SK-N-SH (cell line): Measurements from ENCODE around the gene FAM9C. TPM values are rescaled to one million over a fixed set of nuclear protein-coding genes. Genes with fewer than 3 reads are reported as not detected.

ENCODE experiments used
- CTCF ChIA-PET: fragments of 300-600, 350-600 bp; formaldehyde crosslinking; extraction: SDS; loops from one replicate; lab custom pipeline; 2021; lab: Yijun Ruan, JAX
- POLR2A ChIA-PET: fragments of 350-600 bp; sonication (Branson Sonifier 250); formaldehyde crosslinking; extraction: SDS; loops from one replicate; lab custom pipeline; 2020; ENCODE audit warnings: antibody characterized with exemption, inconsistent platforms; lab: Yijun Ruan, JAX
- DNase-seq: peaks from one replicate; pipeline ENCODE4 v3.0.0; 2012
- H2AFZ ChIP-seq: fragments of 200-600 bp; sonication (generic); 2 replicates; pipeline ENCODE4 v1.8.1; 2016; ENCODE audit warnings: antibody characterized with exemption, mild to moderate bottlenecking, low read depth
- H3F3A ChIP-seq: fragments of 200-600 bp; sonication (generic); replicated peaks from 2 replicates; pipeline ENCODE3; 2016; ENCODE audit warnings: antibody characterized with exemption, mild to moderate bottlenecking; ENCODE audit not compliant: insufficient read depth
- H3K27ac ChIP-seq, 2 experiments: fragments of 200-500 bp in 1 of 2; fragments of 200-600 bp in 1 of 2; sonication (Bioruptor generic) in 1 of 2; sonication (generic), shearing (Covaris generic) in 1 of 2; 2 replicates each; pipeline versions ENCODE4 v1.5.1 to v1.6.1; 2014 to 2016; ENCODE audit warnings: low read depth in 2 of 2, inconsistent platforms in 1 of 2, low read length in 1 of 2, mild to moderate bottlenecking in 1 of 2, mixed read lengths in 1 of 2
- H3K27me3 ChIP-seq: fragments of 200-600 bp; sonication (generic), shearing (Covaris generic); 2 replicates; pipeline ENCODE4 v1.6.1; 2016; ENCODE audit warnings: mixed run types; ENCODE audit not compliant: insufficient read depth
- H3K36me3 ChIP-seq, 2 experiments: fragments of 200-500 bp in 1 of 2; fragments of 200-600 bp in 1 of 2; sonication (Bioruptor generic) in 1 of 2; sonication (generic) in 1 of 2; replicated peaks in 1 of 2; 2 replicates each; pipeline versions ENCODE3 to v1.5.1; 2014 to 2016; ENCODE audit warnings: low read length in 1 of 2, mild to moderate bottlenecking in 1 of 2; ENCODE audit not compliant: insufficient read depth in 2 of 2, control insufficient read depth in 1 of 2
- H3K4me1 ChIP-seq, 2 experiments: fragments of 200-500 bp in 1 of 2; fragments of 200-600 bp in 1 of 2; sonication (Bioruptor generic) in 1 of 2; sonication (generic), shearing (Covaris generic) in 1 of 2; 2 replicates each; pipeline versions ENCODE4 v1.5.1 to v1.6.1; 2014 to 2016; ENCODE audit warnings: low read depth in 1 of 2, low read length in 1 of 2, mixed run types in 1 of 2; ENCODE audit not compliant: insufficient read depth in 2 of 2, control insufficient read depth in 1 of 2
- H3K4me2 ChIP-seq: fragments of 200-600 bp; sonication (generic), shearing (Covaris generic); 2 replicates; pipeline ENCODE4 v1.6.1; 2017; ENCODE audit warnings: mixed run types
- H3K4me3 ChIP-seq, 2 experiments: fragments of 200-500 bp in 1 of 2; fragments of 200-600 bp in 1 of 2; sonication (Bioruptor generic) in 1 of 2; sonication (generic), shearing (Covaris generic) in 1 of 2; 2 replicates each; pipeline versions ENCODE4 v1.5.1 to v1.8.1; 2014 to 2016; ENCODE audit warnings: low read depth in 2 of 2, inconsistent platforms in 1 of 2, low read length in 1 of 2, mild to moderate bottlenecking in 1 of 2, mixed read lengths in 1 of 2, moderate library complexity in 1 of 2
- H3K79me2 ChIP-seq: fragments of 200-600 bp; sonication (generic); 2 replicates; pipeline ENCODE4 v1.8.1; 2017; ENCODE audit warnings: mild to moderate bottlenecking; ENCODE audit not compliant: insufficient read depth
- H3K9ac ChIP-seq: fragments of 200-600 bp; sonication (generic); 2 replicates; pipeline ENCODE4 v1.6.1; 2017; ENCODE audit warnings: mixed run types
- H3K9me2 ChIP-seq: fragments of 200-600 bp; sonication (generic); 2 replicates; pipeline ENCODE4 v1.6.1; 2017; ENCODE audit warnings: mixed run types
- H3K9me3 ChIP-seq: fragments of 200-600 bp; sonication (generic); 2 replicates; pipeline ENCODE4 v1.6.1; 2017; ENCODE audit warnings: mixed run types, mild to moderate bottlenecking, moderate library complexity
- H4K20me1 ChIP-seq: fragments of 200-600 bp; sonication (generic); 2 replicates; pipeline ENCODE4 v1.6.1; 2017; ENCODE audit warnings: mild to moderate bottlenecking, mixed run types; ENCODE audit not compliant: insufficient read depth
- EP300 ChIP-seq, 2 experiments: IDR thresholded peaks; 2 replicates each; pipeline versions ENCODE4 v1.4.0 to v1.6.1; 2012; ENCODE audit warnings: borderline replicate concordance in 1 of 2, low read depth in 1 of 2, low read length in 1 of 2
- MXI1 ChIP-seq: IDR thresholded peaks from 2 replicates; pipeline ENCODE4 v1.6.1; 2012; ENCODE audit warnings: mild to moderate bottlenecking, low read depth, low read length, improper control_type of control experiment
- POLR2AphosphoS5 ChIP-seq: IDR thresholded peaks from 2 replicates; pipeline ENCODE4 v1.6.1; 2012; ENCODE audit warnings: low read depth, low read length
- WGBS: methylation state at CpG from one replicate; pipeline ENCODE4 v1.1.6; 2017; ENCODE audit warnings: low lambda C conversion rate; 5-methylcytosine and 5-hydroxymethylcytosine counted together
- polyA plus RNA-seq, 3 experiments: library from polyadenylated mRNA; depleted of rRNA; stranded (reverse); fragments of >200 nt; gene quantifications; 2 replicates each; pipeline ENCODE4 v1.2.3, GENCODE V29; 2012
- TF ChIP-seq, protein P1 (sequence below): IDR thresholded peaks from 2 replicates; pipeline ENCODE4 v1.6.1; 2012; ENCODE audit warnings: mild to moderate bottlenecking, low read depth, low read length, moderate library complexity

Gene FAM9C
- polyA plus RNA-seq, 1 of the 3 experiments (the other 2 are of a cell fraction): 2.6 TPM

DNA sequence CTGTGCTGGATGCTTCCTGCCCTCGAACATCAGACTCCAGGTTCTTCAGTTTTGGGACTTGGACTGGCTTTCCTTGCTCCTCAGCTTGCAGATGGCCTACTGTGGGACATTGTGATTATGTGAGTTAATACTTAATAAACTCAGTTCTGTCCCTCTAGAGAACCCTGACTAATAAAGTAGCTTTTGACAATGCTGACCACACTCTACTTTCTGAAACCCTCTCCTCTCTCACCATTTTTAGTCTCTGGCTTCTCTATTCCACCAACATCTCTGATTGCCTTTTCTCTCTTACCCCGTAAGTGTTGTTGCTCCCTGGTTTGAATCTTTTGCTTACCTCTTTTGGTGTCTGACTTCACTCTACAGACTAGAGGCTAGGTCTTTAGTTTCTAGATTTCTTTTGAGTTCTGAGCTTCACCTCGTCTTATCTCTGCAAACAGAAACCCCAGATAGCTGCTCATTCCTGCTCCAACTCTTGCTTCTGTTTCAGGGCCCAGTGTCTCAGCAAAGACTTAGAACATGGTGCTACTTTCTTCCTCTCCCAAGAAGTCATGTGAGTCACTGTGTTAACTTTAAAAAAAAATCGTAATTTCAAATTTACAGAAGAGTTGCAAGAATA lies 58.1 kb downstream of the FAM9C start:
- H3K79me2 ChIP-seq: no peaks in the 10 kb centered on the region
- ChIA-PET POLR2A (no interaction called here), CTCF (no interaction called here)
- no peak overlapping the region for H3K27ac ChIP-seq
- no peaks in the 10 kb centered on the region for H3K27me3 ChIP-seq
- no peak for DNase-seq
- 63% methylated on average over 4 of the region's 4 CpGs for WGBS
- H3K9me3 ChIP-seq: no peaks in the 10 kb centered on the region
- H4K20me1 ChIP-seq: no peaks in the 10 kb centered on the region
- peaks cover 0 to 8% of the 10 kb centered on the region in 2 experiments; a peak in 2 of 4 replicates for H3K4me1 ChIP-seq
- H3K9me2 ChIP-seq: no peaks in the 10 kb centered on the region
- H3K4me3 ChIP-seq: no peak overlapping the region
- TF ChIP-seq MXI1 (no peak), EP300 (IDR thresholded peaks at IDR 0.05; ENCODE audit: borderline replicate concordance in 1 of 2, low read depth in 1 of 2, low read length in 1 of 2) (no peak), POLR2AphosphoS5 (no peak)
- TF ChIP-seq, protein P1, sequence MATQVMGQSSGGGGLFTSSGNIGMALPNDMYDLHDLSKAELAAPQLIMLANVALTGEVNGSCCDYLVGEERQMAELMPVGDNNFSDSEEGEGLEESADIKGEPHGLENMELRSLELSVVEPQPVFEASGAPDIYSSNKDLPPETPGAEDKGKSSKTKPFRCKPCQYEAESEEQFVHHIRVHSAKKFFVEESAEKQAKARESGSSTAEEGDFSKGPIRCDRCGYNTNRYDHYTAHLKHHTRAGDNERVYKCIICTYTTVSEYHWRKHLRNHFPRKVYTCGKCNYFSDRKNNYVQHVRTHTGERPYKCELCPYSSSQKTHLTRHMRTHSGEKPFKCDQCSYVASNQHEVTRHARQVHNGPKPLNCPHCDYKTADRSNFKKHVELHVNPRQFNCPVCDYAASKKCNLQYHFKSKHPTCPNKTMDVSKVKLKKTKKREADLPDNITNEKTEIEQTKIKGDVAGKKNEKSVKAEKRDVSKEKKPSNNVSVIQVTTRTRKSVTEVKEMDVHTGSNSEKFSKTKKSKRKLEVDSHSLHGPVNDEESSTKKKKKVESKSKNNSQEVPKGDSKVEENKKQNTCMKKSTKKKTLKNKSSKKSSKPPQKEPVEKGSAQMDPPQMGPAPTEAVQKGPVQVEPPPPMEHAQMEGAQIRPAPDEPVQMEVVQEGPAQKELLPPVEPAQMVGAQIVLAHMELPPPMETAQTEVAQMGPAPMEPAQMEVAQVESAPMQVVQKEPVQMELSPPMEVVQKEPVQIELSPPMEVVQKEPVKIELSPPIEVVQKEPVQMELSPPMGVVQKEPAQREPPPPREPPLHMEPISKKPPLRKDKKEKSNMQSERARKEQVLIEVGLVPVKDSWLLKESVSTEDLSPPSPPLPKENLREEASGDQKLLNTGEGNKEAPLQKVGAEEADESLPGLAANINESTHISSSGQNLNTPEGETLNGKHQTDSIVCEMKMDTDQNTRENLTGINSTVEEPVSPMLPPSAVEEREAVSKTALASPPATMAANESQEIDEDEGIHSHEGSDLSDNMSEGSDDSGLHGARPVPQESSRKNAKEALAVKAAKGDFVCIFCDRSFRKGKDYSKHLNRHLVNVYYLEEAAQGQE: no peak
- TF ChIP-seq, all 33 proteins: peak for 0
- no peak overlapping the region for H3K4me2 ChIP-seq
- no peak overlapping the region for H2AFZ ChIP-seq
- H3K36me3 ChIP-seq: no peaks in the 10 kb centered on the region
- no peak overlapping the region for H3K9ac ChIP-seq
- H3F3A ChIP-seq: peaks cover 6% of the 10 kb centered on the region

Other genes with a start within 250 kb of the FAM9C start
- gene TLR7, start 177.5 kb downstream of the FAM9C start, polyA plus RNA-seq (2012; rRNA removed): not detected in 2 replicates
- not detected in 2 replicates for gene TLR8, start 138.0 kb downstream of the FAM9C start, polyA plus RNA-seq (2012; rRNA removed)
- 4,830 and 10,669 TPM in 2 replicates for gene TMSB4X, start 69.5 kb downstream of the FAM9C start, polyA plus RNA-seq (2012; rRNA removed)